Measurements from ENCODE around the gene DCTN5. TPM values are rescaled to one million over a fixed set of nuclear protein-coding genes. Genes with fewer than 3 reads are reported as not detected.

The DCTN5 gene
- total and polyA plus RNA-seq, 7 experiments from 2014 or later: 34.9 to 100 (median 54.0) TPM

DNA sequence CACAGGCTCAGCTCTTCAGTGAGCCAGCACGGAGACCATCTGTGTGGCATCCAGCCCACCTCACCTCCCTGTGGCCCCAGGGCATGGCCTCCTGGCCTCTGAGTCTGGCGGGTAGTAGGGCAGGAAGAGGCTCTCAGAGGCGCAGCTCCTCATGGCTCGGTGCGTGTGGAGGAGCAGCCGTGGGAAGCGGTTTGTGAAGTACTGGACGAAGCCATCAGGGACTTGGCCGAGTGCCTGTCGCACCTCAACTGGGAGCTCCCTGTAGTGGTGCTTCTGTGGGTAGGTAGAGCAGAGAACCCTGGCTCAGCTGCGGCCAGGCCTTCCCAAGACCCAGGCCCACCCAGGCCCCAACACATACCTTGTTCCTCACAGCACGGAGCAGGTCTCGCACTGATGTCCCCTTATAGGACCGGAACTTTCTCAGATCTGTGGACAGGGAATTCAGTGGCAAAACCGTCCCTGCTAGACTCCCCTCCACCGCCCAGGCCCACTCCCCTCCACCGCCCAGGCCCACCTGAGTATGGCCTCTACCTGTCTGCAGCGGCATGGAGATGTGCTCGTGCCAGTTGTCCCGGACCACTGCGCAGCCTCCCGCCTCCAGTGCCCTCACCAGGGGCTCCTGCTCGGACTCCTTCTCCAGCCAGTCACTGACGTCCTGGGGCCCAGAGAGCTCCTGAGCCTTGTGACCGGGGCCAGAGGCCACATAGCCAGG lies 49.7 kb downstream of the DCTN5 start:
- H3K9me3 ChIP-seq (ENCODE audit: control insufficient read depth in 2 of 3, low read length in 3 of 3): no peaks in the 10 kb centered on the region
- H3K4me1 ChIP-seq (ENCODE audit: control insufficient read depth in 2 of 2, insufficient read depth in 2 of 2, low read length in 2 of 2): no peaks in the 10 kb centered on the region
- no peaks in the 10 kb centered on the region for H3K27me3 ChIP-seq (ENCODE audit: control insufficient read depth in 2 of 2, insufficient read depth in 2 of 2, low read length in 2 of 2)
- peaks cover 0 to 43% (median 0%) of the 10 kb centered on the region in 3 experiments for H3K36me3 ChIP-seq (ENCODE audit: control insufficient read depth in 2 of 3, insufficient read depth in 3 of 3, low read length in 3 of 3)
- Mint-ChIP-seq H3K36me3 (peaks cover 9 to 35% (median 17%) of the 10 kb centered on the region in 5 donors), H3K4me1 (peaks cover 0 to 9% (median 0%) of the 10 kb centered on the region in 7 donors), H3K9me3 (no peaks in the 10 kb centered on the region), H3K27ac (no peak overlapping the region), H3K4me3 (no peak overlapping the region), H3K27me3 (no peaks in the 10 kb centered on the region)
- intact Hi-C loops (cut with micrococcal nuclease): no loop called here
- ChIA-PET CTCF (no interaction called here), POLR2A (no interaction called here)
- DNase-seq (no peak), ATAC-seq (no peak)
- H3K27ac ChIP-seq (ENCODE audit: low read depth, low read length): no peak overlapping the region
- H3K4me3 ChIP-seq (ENCODE audit: low read length): no peak overlapping the region

DNA sequence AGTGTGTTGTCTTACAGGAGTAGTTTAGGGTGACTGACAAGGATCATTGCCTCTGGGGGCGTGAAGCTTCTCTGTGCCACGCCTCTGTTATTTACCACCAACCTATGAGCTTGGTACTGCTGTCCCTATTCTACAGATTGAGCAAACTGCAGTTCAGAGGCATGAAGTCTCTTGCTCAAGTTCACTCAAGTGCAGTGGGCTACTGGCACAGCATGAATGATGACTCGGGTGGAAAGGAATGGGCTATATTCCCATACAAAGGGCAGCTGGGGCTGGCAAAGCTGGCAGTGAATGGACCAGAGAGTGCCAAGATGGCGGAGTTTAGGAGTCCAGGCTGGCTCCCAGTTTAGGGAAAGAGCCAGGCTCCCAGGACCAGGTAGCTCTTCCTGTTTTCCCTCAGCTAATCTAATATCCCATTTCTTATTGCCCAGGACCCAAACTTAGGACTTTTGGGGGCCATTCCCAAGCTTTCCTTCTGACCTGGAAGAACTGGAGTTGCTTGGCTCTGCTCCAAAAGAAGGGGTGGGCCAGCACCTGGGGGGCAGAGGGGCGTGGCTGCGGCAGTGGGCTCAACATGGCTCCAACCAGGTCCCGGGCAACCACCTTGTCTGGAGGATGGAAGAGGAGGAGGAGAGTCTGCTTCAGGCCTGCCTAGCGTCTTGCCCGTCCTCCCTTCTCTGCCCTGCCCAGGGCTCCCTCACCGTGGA lies 50.4 kb downstream of the DCTN5 start:
- ATAC-seq (no peak), DNase-seq (no peak)
- Histone ChIP-seq H3K36me3 (ENCODE audit: control insufficient read depth in 2 of 3, insufficient read depth in 3 of 3, low read length in 3 of 3) (peaks cover 0 to 41% (median 0%) of the 10 kb centered on the region in 3 experiments), H3K4me1 (ENCODE audit: control insufficient read depth in 2 of 2, insufficient read depth in 2 of 2, low read length in 2 of 2) (no peaks in the 10 kb centered on the region), H3K4me3 (ENCODE audit: low read length) (no peak overlapping the region), H3K27ac (ENCODE audit: low read depth, low read length) (no peak overlapping the region), H3K9me3 (ENCODE audit: control insufficient read depth in 2 of 3, low read length in 3 of 3) (no peaks in the 10 kb centered on the region), H3K27me3 (ENCODE audit: control insufficient read depth in 2 of 2, insufficient read depth in 2 of 2, low read length in 2 of 2) (no peaks in the 10 kb centered on the region)
- no peak overlapping the region for H3K27ac Mint-ChIP-seq
- POLR2A ChIA-PET: no interaction called here
- CTCF ChIA-PET: no interaction called here
- H3K4me1 Mint-ChIP-seq: peaks cover 0 to 9% (median 0%) of the 10 kb centered on the region in 7 donors
- no peaks in the 10 kb centered on the region for H3K9me3 Mint-ChIP-seq
- H3K4me3 Mint-ChIP-seq: no peak overlapping the region
- H3K27me3 Mint-ChIP-seq: no peaks in the 10 kb centered on the region
- peaks cover 9 to 35% (median 17%) of the 10 kb centered on the region in 5 donors for H3K36me3 Mint-ChIP-seq
- intact Hi-C loops (cut with micrococcal nuclease): no loop called here

- peaks cover 0 to 9% (median 0%) of the 10 kb centered on the region in 7 donors for H3K4me1 Mint-ChIP-seq
- H3K4me3 Mint-ChIP-seq: no peak overlapping the region
- Histone ChIP-seq H3K36me3 (ENCODE audit: control insufficient read depth in 2 of 3, insufficient read depth in 3 of 3, low read length in 3 of 3) (peaks cover 0 to 34% (median 0%) of the 10 kb centered on the region in 3 experiments), H3K27me3 (ENCODE audit: control insufficient read depth in 2 of 2, insufficient read depth in 2 of 2, low read length in 2 of 2) (no peaks in the 10 kb centered on the region), H3K9me3 (ENCODE audit: control insufficient read depth in 2 of 3, low read length in 3 of 3) (no peaks in the 10 kb centered on the region), H3K27ac (ENCODE audit: low read depth, low read length) (no peak overlapping the region), H3K4me3 (ENCODE audit: low read length) (no peak overlapping the region), H3K4me1 (ENCODE audit: control insufficient read depth in 2 of 2, insufficient read depth in 2 of 2, low read length in 2 of 2) (no peaks in the 10 kb centered on the region)
- no peak overlapping the region for H3K27ac Mint-ChIP-seq
- ATAC-seq (no peak), DNase-seq (no peak)
- no peaks in the 10 kb centered on the region for H3K27me3 Mint-ChIP-seq
- intact Hi-C loops (cut with micrococcal nuclease): no loop called here
- ChIA-PET POLR2A (no interaction called here), CTCF (interaction anchor here (0.6 kb wide), 1 partner anchor 46 kb away, joined by 5 read pairs; no protein-coding TSS in a partner anchor)
- H3K9me3 Mint-ChIP-seq: no peaks in the 10 kb centered on the region
- H3K36me3 Mint-ChIP-seq: peaks cover 9 to 32% (median 17%) of the 10 kb centered on the region in 5 donors
Observed at GRCh38 chr16:23692190-23692837, 51.0 kb downstream of the DCTN5 start.

GRCh38 chr16:23694265-23694643 lies 53.0 kb downstream of the DCTN5 start:
- H3K4me1 ChIP-seq (ENCODE audit: control insufficient read depth in 2 of 2, insufficient read depth in 2 of 2, low read length in 2 of 2): peaks cover 0 to 7% of the 10 kb centered on the region in 2 donors
- H3K4me1 Mint-ChIP-seq: peaks cover 0 to 9% (median 0%) of the 10 kb centered on the region in 7 donors
- ChIA-PET POLR2A (no interaction called here), CTCF (no interaction called here)
- H3K27ac ChIP-seq (ENCODE audit: low read depth, low read length): no peak overlapping the region
- intact Hi-C loops (cut with micrococcal nuclease): no loop called here
- ATAC-seq (no peak), DNase-seq (no peak)
- H3K36me3 ChIP-seq (ENCODE audit: control insufficient read depth in 2 of 3, insufficient read depth in 3 of 3, low read length in 3 of 3): peaks cover 0 to 16% (median 0%) of the 10 kb centered on the region in 3 experiments
- H3K4me3 Mint-ChIP-seq: peak overlapping the region in 4 of 10 donors; percentile 13 to 72 (median 46)
- no peaks in the 10 kb centered on the region for H3K9me3 Mint-ChIP-seq
- H3K36me3 Mint-ChIP-seq: peaks cover 2 to 14% (median 6%) of the 10 kb centered on the region in 5 donors
- no peaks in the 10 kb centered on the region for H3K27me3 Mint-ChIP-seq
- H3K27ac Mint-ChIP-seq: peak overlapping the region in 1 of 9 donors; percentile 47
- H3K27me3 ChIP-seq (ENCODE audit: control insufficient read depth in 2 of 2, insufficient read depth in 2 of 2, low read length in 2 of 2): no peaks in the 10 kb centered on the region
- H3K4me3 ChIP-seq (ENCODE audit: low read length): no peak overlapping the region
- no peaks in the 10 kb centered on the region for H3K9me3 ChIP-seq (ENCODE audit: control insufficient read depth in 2 of 3, low read length in 3 of 3)

DNA sequence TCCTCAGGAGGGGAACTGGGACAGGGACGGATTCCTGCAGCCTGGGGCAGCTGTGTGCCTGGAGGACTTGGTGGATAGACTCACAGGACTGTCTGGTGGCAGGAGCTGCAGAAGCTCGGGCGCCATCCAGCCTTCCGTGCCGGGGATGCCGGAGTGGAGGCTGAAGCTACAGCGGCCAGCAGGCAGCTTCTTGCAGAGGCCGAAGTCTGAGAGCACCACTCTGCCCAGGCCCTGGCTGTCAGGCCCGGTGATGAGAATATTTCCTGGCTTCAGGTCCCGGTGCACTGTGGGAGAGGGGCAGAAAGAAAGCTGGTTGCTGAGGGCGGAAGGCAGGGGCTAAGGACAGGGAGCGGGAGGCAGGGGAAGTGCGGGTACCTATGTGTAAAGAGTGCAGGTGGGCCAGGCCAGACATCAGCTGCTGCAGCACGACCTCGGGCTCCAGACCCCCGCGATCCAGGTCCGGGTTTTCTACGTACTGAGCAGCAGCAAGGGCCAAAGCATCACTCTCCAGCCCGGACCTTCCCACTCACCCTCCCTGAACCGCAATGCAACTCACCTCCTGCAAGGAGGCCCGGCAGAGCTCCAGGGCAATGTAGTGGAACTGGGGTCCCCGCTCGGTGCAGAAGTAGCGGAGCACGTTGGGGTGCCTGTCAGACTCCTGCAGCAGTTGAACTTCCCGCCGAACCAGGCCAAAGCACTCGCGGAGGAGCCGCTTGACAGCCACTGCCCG lies 53.5 kb downstream of the DCTN5 start:
- intact Hi-C loops (cut with micrococcal nuclease): no loop called here
- DNase-seq (no peak), ATAC-seq (no peak)
- Mint-ChIP-seq H3K36me3 (peaks cover 0 to 10% (median 2%) of the 10 kb centered on the region in 5 donors), H3K4me3 (peak overlapping the region in 7 of 10 donors; percentile 13 to 72 (median 28)), H3K4me1 (peaks cover 0 to 9% (median 0%) of the 10 kb centered on the region in 7 donors), H3K27ac (peak overlapping the region in 1 of 9 donors; percentile 47), H3K27me3 (no peaks in the 10 kb centered on the region), H3K9me3 (no peaks in the 10 kb centered on the region)
- H3K36me3 ChIP-seq (ENCODE audit: control insufficient read depth in 2 of 3, insufficient read depth in 3 of 3, low read length in 3 of 3): peaks cover 0 to 10% (median 0%) of the 10 kb centered on the region in 3 experiments
- H3K4me1 ChIP-seq (ENCODE audit: control insufficient read depth in 2 of 2, insufficient read depth in 2 of 2, low read length in 2 of 2): peaks cover 0 to 10% of the 10 kb centered on the region in 2 donors
- ChIA-PET POLR2A (no interaction called here), CTCF (no interaction called here)
- H3K27ac ChIP-seq (ENCODE audit: low read depth, low read length): no peak overlapping the region
- no peak overlapping the region for H3K4me3 ChIP-seq (ENCODE audit: low read length)
- H3K9me3 ChIP-seq (ENCODE audit: control insufficient read depth in 2 of 3, low read length in 3 of 3): no peaks in the 10 kb centered on the region
- no peaks in the 10 kb centered on the region for H3K27me3 ChIP-seq (ENCODE audit: control insufficient read depth in 2 of 2, insufficient read depth in 2 of 2, low read length in 2 of 2)

- intact Hi-C loops (cut with micrococcal nuclease): no loop called here
- ATAC-seq: no peak
- Mint-ChIP-seq H3K4me1 (peaks cover 0 to 9% (median 0%) of the 10 kb centered on the region in 7 donors), H3K9me3 (no peaks in the 10 kb centered on the region), H3K36me3 (peaks cover 0 to 5% (median 0%) of the 10 kb centered on the region in 5 donors), H3K27me3 (no peaks in the 10 kb centered on the region), H3K4me3 (no peak overlapping the region), H3K27ac (no peak overlapping the region)
- POLR2A ChIA-PET: no interaction called here
- H3K9me3 ChIP-seq (ENCODE audit: control insufficient read depth in 2 of 3, low read length in 3 of 3): no peaks in the 10 kb centered on the region
- no peak overlapping the region for H3K4me3 ChIP-seq (ENCODE audit: low read length)
- DNase-seq: no peak
- H3K36me3 ChIP-seq (ENCODE audit: control insufficient read depth in 2 of 3, insufficient read depth in 3 of 3, low read length in 3 of 3): peaks cover 0 to 2% (median 0%) of the 10 kb centered on the region in 3 experiments
- no peak overlapping the region for H3K27ac ChIP-seq (ENCODE audit: low read depth, low read length)
- H3K4me1 ChIP-seq (ENCODE audit: control insufficient read depth in 2 of 2, insufficient read depth in 2 of 2, low read length in 2 of 2): peaks cover 0 to 10% of the 10 kb centered on the region in 2 donors
- CTCF ChIA-PET: no interaction called here
- H3K27me3 ChIP-seq (ENCODE audit: control insufficient read depth in 2 of 2, insufficient read depth in 2 of 2, low read length in 2 of 2): no peaks in the 10 kb centered on the region
Observed at GRCh38 chr16:23695756-23696155, 54.5 kb downstream of the DCTN5 start.

All from naive thymus-derived CD4-positive, alpha-beta T cell (primary cell).